A549 (cell line): ENCODE measurements around the gene NBPF1. TPM values are rescaled to one million over a fixed set of nuclear protein-coding genes. Genes with fewer than 3 reads are reported as not detected.
"Not testable (repeated sequence)": the region's sequence is repeated elsewhere in the genome, so short reads cannot be mapped to it uniquely, and the experiment has no call there.

Source experiments
- ATAC-seq, 2 experiments: fragments of 200-7000 bp in 1 of 2; fragments of >200 bp in 1 of 2; cut with Nextera tagmentation in 1 of 2; cut with Tn5 transposase in 1 of 2; 3 replicates each; pipeline versions ENCODE4 v1.8.0 to v1.9.1; 2018 to 2020; ENCODE audit warnings: mild to moderate bottlenecking in 1 of 2, moderate library complexity in 1 of 2
- CTCF ChIA-PET: fragments of 300-600 bp; sonication (Branson Sonifier 250); formaldehyde crosslinking; extraction: SDS; loops from one replicate; lab custom pipeline; 2021; ENCODE audit warnings: antibody characterized with exemption, inconsistent platforms; lab: Yijun Ruan, JAX
- POLR2A ChIA-PET: fragments of 350-600 bp; formaldehyde crosslinking; extraction: SDS; loops from one replicate; lab custom pipeline; 2021; ENCODE audit warnings: antibody characterized with exemption, inconsistent platforms; lab: Yijun Ruan, JAX
- DNase-seq, 2 experiments: peaks; one replicate each; pipeline versions ENCODE4 v3.0.0 to v3.0.0-alpha.2; 2011 to 2016; ENCODE audit warnings: low read depth in 1 of 2, low spot score in 1 of 2
- FAIRE-seq: peaks from 2 replicates; lab custom pipeline; 2011; peaks lifted over from hg19 to GRCh38; lab: Jason Lieb, UNC
- H3K27ac ChIP-seq, 2 experiments: fragments of >200 bp; sonication (Bioruptor Twin); formaldehyde crosslinking; 3 replicates each; pipeline ENCODE4 v1.5.1; 2016 to 2017
- H3K4me1 ChIP-seq: fragments of >200 bp; sonication (Bioruptor Twin); formaldehyde crosslinking; 3 replicates; pipeline ENCODE4 v1.6.1; 2016
- H3K4me2 ChIP-seq: fragments of >200 bp; sonication (Bioruptor Twin); formaldehyde crosslinking; 3 replicates; pipeline ENCODE4 v1.6.1; 2016
- H3K4me3 ChIP-seq: fragments of >200 bp; sonication (Bioruptor Twin); formaldehyde crosslinking; 3 replicates; pipeline ENCODE4 v1.5.1; 2016
- H3K9me3 ChIP-seq: fragments of >200 bp; sonication (Bioruptor Twin); formaldehyde crosslinking; 3 replicates; pipeline ENCODE4 v1.6.1; 2016
- WGBS: methylation state at CpG from one replicate; pipeline ENCODE4 v1.1.6; 2017; ENCODE audit errors: missing lambda C conversion rate; 5-methylcytosine and 5-hydroxymethylcytosine counted together
- polyA plus RNA-seq, 4 experiments: library from polyadenylated mRNA; depleted of rRNA in 3 of 4; stranded (reverse); fragments of >200 nt; fragmentation: RNase III in 1 of 4; extraction: RNeasy Plus Mini Kit Qiagen cat#74134 plus additional on column Dnase treatment in 1 of 4; gene quantifications; 2 replicates in 3 of 4; 3 replicates in 1 of 4; pipeline ENCODE4 v1.2.3, GENCODE V29; 2011 to 2017

Gene NBPF1
- polyA plus RNA-seq, 2 of the 4 experiments (the other 2 are of a cell fraction), result 23.9 to 36.8 TPM

- H3K27ac ChIP-seq, POLR2A ChIA-PET, H3K4me1 ChIP-seq, H3K4me3 ChIP-seq, DNase-seq, H3K4me2 ChIP-seq, FAIRE-seq, CTCF ChIA-PET, H3K9me3 ChIP-seq: not testable (repeated sequence)
- ATAC-seq, result peak; percentile 72 to 73
- no CpG with 5 or more reads among the region's 14 CpGs for WGBS
These were observed 43.8 kb upstream of the NBPF1 start for GRCh38 chr1:16656981-16657683.

GRCh38 chr1:16656574-16656973 is 43.2 kb upstream of the NBPF1 start:
- H3K4me3 ChIP-seq, FAIRE-seq, H3K9me3 ChIP-seq, POLR2A ChIA-PET, CTCF ChIA-PET, H3K4me1 ChIP-seq, H3K27ac ChIP-seq, DNase-seq, H3K4me2 ChIP-seq: not testable (repeated sequence)
- WGBS, result no CpG with 5 or more reads among the region's 6 CpGs
- peak; percentile 68 to 76 for ATAC-seq

GRCh38 chr1:16651560-16651959 is 38.2 kb upstream of the NBPF1 start:
- not testable (repeated sequence) for H3K4me3 ChIP-seq, DNase-seq, FAIRE-seq, H3K27ac ChIP-seq, H3K9me3 ChIP-seq, H3K4me1 ChIP-seq
- CTCF ChIA-PET, result interaction anchor here (1.1 kb wide), 1 partner anchor 30 kb away, joined by 4 read pairs; no protein-coding TSS in a partner anchor
- POLR2A ChIA-PET, result interaction anchor here (0.6 kb wide), 1 partner anchor 295 kb away, joined by 3 read pairs; no protein-coding TSS in a partner anchor
- WGBS, result 95% methylated on average over 1 of the region's 1 CpG
- ATAC-seq, result peak; percentile 69 to 76
- peak overlapping the region; percentile 11; the same call in 1 of the 3 replicates for H3K4me2 ChIP-seq

GRCh38 chr1:16649960-16650359 is 36.6 kb upstream of the NBPF1 start:
- 68% methylated on average over 9 of the region's 9 CpGs for WGBS
- H3K9me3 ChIP-seq, H3K4me2 ChIP-seq, H3K4me3 ChIP-seq, POLR2A ChIA-PET, DNase-seq, H3K27ac ChIP-seq, ATAC-seq, FAIRE-seq, CTCF ChIA-PET: not testable (repeated sequence)
- H3K4me1 ChIP-seq, result peaks cover 10% of the 10 kb centered on the region; the same call in 2 of the 3 replicates

GRCh38 chr1:16649390-16649789 is 36.0 kb upstream of the NBPF1 start:
- H3K4me3 ChIP-seq, FAIRE-seq, H3K4me2 ChIP-seq, POLR2A ChIA-PET, H3K27ac ChIP-seq, H3K9me3 ChIP-seq, CTCF ChIA-PET, DNase-seq: not testable (repeated sequence)
- H3K4me1 ChIP-seq, result peaks cover 12% of the 10 kb centered on the region; the same call in 2 of the 3 replicates
- WGBS, result 76% methylated on average over 4 of the region's 6 CpGs
- ATAC-seq, result peak; percentile 9 to 10; a peak in 1 of 6 replicates

GRCh38 chr1:16648756-16649155 is 35.4 kb upstream of the NBPF1 start:
- CTCF ChIA-PET, H3K4me3 ChIP-seq, ATAC-seq, H3K9me3 ChIP-seq, H3K4me2 ChIP-seq, POLR2A ChIA-PET, H3K27ac ChIP-seq, FAIRE-seq, DNase-seq: not testable (repeated sequence)
- no CpG with 5 or more reads among the region's 8 CpGs for WGBS
- peaks cover 12% of the 10 kb centered on the region; the same call in 2 of the 3 replicates for H3K4me1 ChIP-seq

- WGBS, result 93% methylated on average over 26 of the region's 32 CpGs
- H3K4me2 ChIP-seq, FAIRE-seq, POLR2A ChIA-PET, H3K27ac ChIP-seq, DNase-seq, H3K9me3 ChIP-seq, H3K4me3 ChIP-seq, CTCF ChIA-PET, ATAC-seq: not testable (repeated sequence)
- H3K4me1 ChIP-seq, result peaks cover 16% of the 10 kb centered on the region
These were observed 34.9 kb upstream of the NBPF1 start for GRCh38 chr1:16648250-16648649.

GRCh38 chr1:16647179-16648176 is 34.1 kb upstream of the NBPF1 start:
- H3K4me2 ChIP-seq, H3K27ac ChIP-seq, H3K9me3 ChIP-seq, FAIRE-seq, H3K4me3 ChIP-seq, POLR2A ChIA-PET, CTCF ChIA-PET, ATAC-seq, DNase-seq: not testable (repeated sequence)
- H3K4me1 ChIP-seq, result peaks cover 22% of the 10 kb centered on the region
- 89% methylated on average over 53 of the region's 84 CpGs for WGBS

- FAIRE-seq, POLR2A ChIA-PET, ATAC-seq: not testable (repeated sequence)
These were observed 33.4 kb upstream of the NBPF1 start for GRCh38 chr1:16646716-16647115.

GRCh38 chr1:16646061-16646664 is 32.8 kb upstream of the NBPF1 start:
- ATAC-seq, DNase-seq, H3K4me2 ChIP-seq, FAIRE-seq, POLR2A ChIA-PET, H3K9me3 ChIP-seq, H3K27ac ChIP-seq, H3K4me3 ChIP-seq: not testable (repeated sequence)
- WGBS, result 91% methylated on average over 15 of the region's 15 CpGs
- CTCF ChIA-PET, result interaction anchor here (2.3 kb wide), 1 partner anchor 21 kb away, joined by 13 read pairs; no protein-coding TSS in a partner anchor
- H3K4me1 ChIP-seq, result peaks cover 17% of the 10 kb centered on the region

More at GRCh38 chr1:16646716-16647115, 33.4 kb upstream of the NBPF1 start:
- H3K9me3 ChIP-seq, H3K27ac ChIP-seq, H3K4me3 ChIP-seq, H3K4me2 ChIP-seq, CTCF ChIA-PET, DNase-seq: not testable (repeated sequence)
- H3K4me1 ChIP-seq, result peaks cover 21% of the 10 kb centered on the region
- WGBS, result 94% methylated on average over 17 of the region's 17 CpGs
